GM21367 (cell line): Measurements from ENCODE around the gene MAPT.

Experiments
- ATAC-seq: cut with Tn5 transposase; IDR thresholded peaks from one replicate; pipeline ENCODE4 v1.9.1; 2021; ENCODE audit not compliant: unreplicated experiment

MAPT gene

GRCh38 chr17:45985447-45985846 lies 91.1 kb downstream of the MAPT start:
- ATAC-seq, result no peak

- ATAC-seq, result no peak
Observed at GRCh38 chr17:45986056-45986455, 91.7 kb downstream of the MAPT start.

DNA sequence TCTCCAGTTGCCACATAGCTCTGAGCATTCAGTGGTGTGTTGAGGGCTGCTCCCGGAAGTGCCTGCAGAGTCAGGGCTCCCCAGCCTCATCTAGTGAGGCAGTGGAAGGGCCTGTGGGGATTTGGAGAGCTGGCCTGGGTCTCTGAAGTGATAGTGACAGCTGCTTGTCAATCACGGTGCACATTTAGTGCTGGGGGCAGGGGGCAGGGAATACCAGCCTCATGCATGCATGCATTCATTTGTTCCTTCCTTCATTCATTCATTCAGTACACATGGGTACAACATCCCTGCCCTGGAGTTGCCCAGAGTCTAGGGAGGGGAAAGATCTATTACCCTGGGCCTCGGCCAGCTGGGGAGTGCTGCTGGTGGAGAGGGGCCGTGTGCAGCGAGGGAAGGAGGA lies 93.4 kb downstream of the MAPT start:
- ATAC-seq, result no peak

GRCh38 chr17:45989759-45990158 lies 95.4 kb downstream of the MAPT start:
- no peak for ATAC-seq

DNA sequence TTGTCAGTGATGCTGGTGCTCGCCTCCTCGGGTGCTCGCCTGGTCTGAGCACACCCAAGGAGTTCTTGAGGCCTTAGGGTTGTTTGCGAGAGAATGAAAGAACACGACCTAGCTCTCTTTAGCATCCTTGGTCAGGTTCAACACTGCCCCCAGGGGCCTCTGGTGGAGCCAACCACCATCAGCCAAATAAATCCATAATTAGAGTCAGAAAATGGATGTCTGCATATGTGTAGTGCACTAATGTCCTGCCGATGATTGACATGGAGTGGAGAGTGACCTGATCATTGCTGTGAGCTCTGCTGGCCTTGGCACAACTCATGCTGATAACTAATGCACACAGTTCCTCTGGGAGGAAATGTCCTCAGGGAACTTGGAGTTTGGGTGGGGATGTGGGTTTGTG lies 96.5 kb downstream of the MAPT start:
- ATAC-seq, result no peak

GRCh38 chr17:45991341-45991740 lies 97.0 kb downstream of the MAPT start:
- no peak for ATAC-seq

GRCh38 chr17:45992175-45992574 lies 97.8 kb downstream of the MAPT start:
- ATAC-seq, result no peak

DNA sequence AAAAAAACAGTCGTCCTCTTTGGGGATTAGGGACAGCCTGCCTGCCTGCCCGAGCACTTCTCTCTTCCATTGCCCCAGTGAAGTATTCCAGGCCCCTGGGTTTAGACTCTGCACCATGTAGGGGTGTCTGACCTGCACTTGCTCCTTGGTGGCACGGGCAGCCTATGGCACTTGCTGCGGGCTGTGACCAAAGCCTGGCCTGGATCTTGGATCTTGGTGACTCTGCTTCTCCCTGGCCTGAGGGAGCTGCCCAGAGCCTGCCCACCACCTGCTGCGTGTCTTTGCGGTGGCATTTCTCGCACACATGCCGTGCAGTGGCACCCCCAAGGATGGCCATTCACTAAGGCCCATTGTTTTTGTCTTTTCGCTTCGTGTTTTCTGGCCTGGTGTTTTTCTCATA lies 98.5 kb downstream of the MAPT start:
- ATAC-seq, result no peak

- ATAC-seq, result no peak
Observed at GRCh38 chr17:45993962-45994627, 99.7 kb downstream of the MAPT start.

DNA sequence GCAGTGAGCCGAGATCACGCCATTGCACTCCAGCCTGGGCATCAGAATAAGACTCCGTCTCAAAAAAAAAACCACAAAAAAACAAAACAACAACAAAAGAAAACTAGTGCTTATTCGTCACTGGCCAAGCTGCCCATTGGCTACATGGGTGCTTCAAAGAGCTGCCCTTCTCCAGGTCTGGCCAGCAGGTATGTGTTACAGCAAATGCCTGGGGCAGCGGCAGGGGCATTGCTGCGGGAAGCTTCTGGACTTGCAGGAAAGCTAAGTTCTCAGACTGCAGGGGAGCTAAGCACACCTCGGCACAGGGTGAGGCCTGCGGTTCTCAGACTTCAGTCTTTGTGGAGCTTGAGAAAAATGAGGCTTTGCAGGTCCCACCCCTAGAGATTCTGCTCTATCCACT lies 100.6 kb downstream of the MAPT start:
- no peak for ATAC-seq

DNA sequence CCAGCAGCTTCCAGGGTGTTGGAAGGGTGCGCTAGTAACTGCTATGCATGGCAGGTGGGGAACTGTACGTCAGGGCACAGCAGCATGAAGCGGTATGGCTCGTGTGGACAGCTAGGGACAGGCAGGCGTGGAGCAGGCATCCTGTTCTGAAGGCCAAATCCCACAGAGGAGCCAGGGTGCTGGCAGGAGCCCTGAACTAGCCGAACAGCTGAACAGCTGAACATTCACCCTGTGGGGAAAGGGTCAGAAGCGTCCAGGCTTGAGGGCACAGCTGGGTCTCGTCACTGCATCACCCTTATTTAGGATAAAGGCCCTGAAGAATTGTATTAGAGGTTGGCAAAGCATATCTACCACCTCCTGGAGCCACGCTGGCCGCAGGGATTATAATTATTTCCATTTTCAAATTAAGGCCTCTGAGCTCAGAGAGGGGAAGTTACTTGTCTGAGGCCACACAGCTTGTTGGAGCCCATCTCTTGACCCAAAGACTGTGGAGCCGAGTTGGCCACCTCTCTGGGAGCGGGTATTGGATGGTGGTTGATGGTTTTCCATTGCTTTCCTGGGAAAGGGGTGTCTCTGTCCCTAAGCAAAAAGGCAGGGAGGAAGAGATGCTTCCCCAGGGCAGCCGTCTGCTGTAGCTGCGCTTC lies 101.4 kb downstream of the MAPT start:
- no peak for ATAC-seq

DNA sequence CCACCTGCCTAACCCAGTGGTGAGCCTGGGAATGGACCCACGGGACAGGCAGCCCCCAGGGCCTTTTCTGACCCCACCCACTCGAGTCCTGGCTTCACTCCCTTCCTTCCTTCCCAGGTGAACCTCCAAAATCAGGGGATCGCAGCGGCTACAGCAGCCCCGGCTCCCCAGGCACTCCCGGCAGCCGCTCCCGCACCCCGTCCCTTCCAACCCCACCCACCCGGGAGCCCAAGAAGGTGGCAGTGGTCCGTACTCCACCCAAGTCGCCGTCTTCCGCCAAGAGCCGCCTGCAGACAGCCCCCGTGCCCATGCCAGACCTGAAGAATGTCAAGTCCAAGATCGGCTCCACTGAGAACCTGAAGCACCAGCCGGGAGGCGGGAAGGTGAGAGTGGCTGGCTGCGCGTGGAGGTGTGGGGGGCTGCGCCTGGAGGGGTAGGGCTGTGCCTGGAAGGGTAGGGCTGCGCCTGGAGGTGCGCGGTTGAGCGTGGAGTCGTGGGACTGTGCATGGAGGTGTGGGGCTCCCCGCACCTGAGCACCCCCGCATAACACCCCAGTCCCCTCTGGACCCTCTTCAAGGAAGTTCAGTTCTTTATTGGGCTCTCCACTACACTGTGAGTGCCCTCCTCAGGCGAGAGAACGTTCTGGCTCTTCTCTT lies 102.1 kb downstream of the MAPT start:
- ATAC-seq, result no peak

GRCh38 chr17:45997166-45997565 lies 102.8 kb downstream of the MAPT start:
- ATAC-seq, result no peak

- no peak for ATAC-seq
Observed at GRCh38 chr17:45997624-45998023, 103.3 kb downstream of the MAPT start.

GRCh38 chr17:45998987-45999899 lies 104.9 kb downstream of the MAPT start, which contains the start of gene STH:
Gene STH (plus strand): TSS chr17:45999250. CDS start chr17:45999280, 30 bp downstream.
- ATAC-seq, result no peak

DNA sequence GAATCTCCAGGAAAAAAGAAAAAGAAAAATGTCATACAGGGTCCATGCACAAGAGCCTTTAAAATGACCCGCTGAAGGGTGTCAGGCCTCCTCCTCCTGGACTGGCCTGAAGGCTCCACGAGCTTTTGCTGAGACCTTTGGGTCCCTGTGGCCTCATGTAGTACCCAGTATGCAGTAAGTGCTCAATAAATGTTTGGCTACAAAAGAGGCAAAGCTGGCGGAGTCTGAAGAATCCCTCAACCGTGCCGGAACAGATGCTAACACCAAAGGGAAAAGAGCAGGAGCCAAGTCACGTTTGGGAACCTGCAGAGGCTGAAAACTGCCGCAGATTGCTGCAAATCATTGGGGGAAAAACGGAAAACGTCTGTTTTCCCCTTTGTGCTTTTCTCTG lies 105.5 kb downstream of the MAPT start:
- no peak for ATAC-seq

GRCh38 chr17:46000292-46000691 lies 105.9 kb downstream of the MAPT start:
- ATAC-seq, result no peak

DNA sequence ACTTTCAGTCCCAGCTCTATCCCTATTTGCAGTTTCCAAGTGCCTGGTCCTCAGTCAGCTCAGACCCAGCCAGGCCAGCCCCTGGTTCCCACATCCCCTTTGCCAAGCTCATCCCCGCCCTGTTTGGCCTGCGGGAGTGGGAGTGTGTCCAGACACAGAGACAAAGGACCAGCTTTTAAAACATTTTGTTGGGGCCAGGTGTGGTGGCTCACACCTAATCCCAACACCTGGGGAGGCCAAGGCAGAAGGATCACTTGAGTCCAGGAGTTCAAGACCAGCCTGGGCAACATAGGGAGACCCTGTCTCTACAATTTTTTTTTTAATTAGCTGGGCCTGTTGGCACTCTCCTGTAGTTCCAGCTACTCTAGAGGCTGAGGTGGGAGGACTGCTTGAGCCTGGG lies 106.4 kb downstream of the MAPT start:
- ATAC-seq, result no peak

DNA sequence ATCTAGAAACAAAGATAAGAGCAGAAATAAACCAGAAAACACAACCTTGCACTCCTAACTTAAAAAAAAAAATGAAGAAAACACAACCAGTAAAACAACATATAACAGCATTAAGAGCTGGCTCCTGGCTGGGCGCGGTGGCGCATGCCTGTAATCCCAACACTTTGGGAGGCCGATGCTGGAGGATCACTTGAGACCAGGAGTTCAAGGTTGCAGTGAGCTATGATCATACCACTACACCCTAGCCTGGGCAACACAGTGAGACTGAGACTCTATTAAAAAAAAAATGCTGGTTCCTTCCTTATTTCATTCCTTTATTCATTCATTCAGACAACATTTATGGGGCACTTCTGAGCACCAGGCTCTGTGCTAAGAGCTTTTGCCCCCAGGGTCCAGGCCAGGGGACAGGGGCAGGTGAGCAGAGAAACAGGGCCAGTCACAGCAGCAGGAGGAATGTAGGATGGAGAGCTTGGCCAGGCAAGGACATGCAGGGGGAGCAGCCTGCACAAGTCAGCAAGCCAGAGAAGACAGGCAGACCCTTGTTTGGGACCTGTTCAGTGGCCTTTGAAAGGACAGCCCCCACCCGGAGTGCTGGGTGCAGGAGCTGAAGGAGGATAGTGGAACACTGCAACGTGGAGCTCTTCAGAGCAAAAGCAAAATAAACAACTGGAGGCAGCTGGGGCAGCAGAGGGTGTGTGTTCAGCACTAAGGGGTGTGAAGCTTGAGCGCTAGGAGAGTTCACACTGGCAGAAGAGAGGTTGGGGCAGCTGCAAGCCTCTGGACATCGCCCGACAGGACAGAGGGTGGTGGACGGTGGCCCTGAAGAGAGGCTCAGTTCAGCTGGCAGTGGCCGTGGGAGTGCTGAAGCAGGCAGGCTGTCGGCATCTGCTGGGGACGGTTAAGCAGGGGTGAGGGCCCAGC lies 107.3 kb downstream of the MAPT start:
- no peak for ATAC-seq

DNA sequence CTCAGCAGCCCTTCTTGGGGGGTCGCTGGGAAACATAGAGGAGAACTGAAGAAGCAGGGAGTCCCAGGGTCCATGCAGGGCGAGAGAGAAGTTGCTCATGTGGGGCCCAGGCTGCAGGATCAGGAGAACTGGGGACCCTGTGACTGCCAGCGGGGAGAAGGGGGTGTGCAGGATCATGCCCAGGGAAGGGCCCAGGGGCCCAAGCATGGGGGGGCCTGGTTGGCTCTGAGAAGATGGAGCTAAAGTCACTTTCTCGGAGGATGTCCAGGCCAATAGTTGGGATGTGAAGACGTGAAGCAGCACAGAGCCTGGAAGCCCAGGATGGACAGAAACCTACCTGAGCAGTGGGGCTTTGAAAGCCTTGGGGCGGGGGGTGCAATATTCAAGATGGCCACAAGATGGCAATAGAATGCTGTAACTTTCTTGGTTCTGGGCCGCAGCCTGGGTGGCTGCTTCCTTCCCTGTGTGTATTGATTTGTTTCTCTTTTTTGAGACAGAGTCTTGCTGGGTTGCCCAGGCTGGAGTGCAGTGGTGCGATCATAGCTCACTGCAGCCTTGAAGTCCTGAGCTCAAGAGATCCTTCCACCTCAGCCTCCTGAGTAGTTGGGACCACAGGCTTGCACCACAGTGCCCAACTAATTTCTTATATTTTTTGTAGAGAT lies 108.1 kb downstream of the MAPT start:
- no peak for ATAC-seq
